Liver (tissue), 3 donors: ENCODE data around the gene DYNC1H1.

Experiments used
- MAX ChIP-seq: IDR thresholded peaks from 2 replicates; pipeline ENCODE4 v1.6.1; 2016; ENCODE audit warnings: antibody characterized with exemption
- SP1 ChIP-seq: IDR thresholded peaks from 2 replicates; pipeline ENCODE4 v1.6.1; 2018; ENCODE audit warnings: antibody characterized with exemption, mild to moderate bottlenecking
- TAF1 ChIP-seq: conservative IDR thresholded peaks from 2 replicates; pipeline ENCODE4 v1.6.1; 2016; ENCODE audit warnings: antibody characterized with exemption, mild to moderate bottlenecking
- YY1 ChIP-seq: IDR thresholded peaks from 2 replicates; pipeline ENCODE4 v1.6.1; 2016; ENCODE audit warnings: antibody characterized with exemption, mild to moderate bottlenecking
- TF ChIP-seq, protein P1 (sequence below): fragments of 150-350 bp; IDR thresholded peaks from 2 replicates; pipeline ENCODE4 v1.5.1; 2017; ENCODE audit warnings: improper control_type of control experiment, low read depth, low read length; ENCODE audit not compliant: missing input control
- donor health status: healthy.
- donor health status: healthy.

- TF ChIP-seq, protein P1, sequence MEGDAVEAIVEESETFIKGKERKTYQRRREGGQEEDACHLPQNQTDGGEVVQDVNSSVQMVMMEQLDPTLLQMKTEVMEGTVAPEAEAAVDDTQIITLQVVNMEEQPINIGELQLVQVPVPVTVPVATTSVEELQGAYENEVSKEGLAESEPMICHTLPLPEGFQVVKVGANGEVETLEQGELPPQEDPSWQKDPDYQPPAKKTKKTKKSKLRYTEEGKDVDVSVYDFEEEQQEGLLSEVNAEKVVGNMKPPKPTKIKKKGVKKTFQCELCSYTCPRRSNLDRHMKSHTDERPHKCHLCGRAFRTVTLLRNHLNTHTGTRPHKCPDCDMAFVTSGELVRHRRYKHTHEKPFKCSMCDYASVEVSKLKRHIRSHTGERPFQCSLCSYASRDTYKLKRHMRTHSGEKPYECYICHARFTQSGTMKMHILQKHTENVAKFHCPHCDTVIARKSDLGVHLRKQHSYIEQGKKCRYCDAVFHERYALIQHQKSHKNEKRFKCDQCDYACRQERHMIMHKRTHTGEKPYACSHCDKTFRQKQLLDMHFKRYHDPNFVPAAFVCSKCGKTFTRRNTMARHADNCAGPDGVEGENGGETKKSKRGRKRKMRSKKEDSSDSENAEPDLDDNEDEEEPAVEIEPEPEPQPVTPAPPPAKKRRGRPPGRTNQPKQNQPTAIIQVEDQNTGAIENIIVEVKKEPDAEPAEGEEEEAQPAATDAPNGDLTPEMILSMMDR: no peak
- no peak for TF ChIP-seq TAF1
- TF ChIP-seq SP1: no peak
- TF ChIP-seq YY1: no peak
- no peak for TF ChIP-seq MAX
These were observed 26.2 kb upstream of the DYNC1H1 start for GRCh38 chr14:101937926-101938767.
